ENCODE measurements around the gene YIF1A. TPM values are rescaled to one million over a fixed set of nuclear protein-coding genes. Genes with fewer than 3 reads are reported as not detected.
A peak's percentile ranks its signal among the peaks of the same experiment; 100 is the strongest.

Gene YIF1A
- polyA plus RNA-seq, 3 donors = 50.0 to 81.1 (median 63.8) TPM

DNA sequence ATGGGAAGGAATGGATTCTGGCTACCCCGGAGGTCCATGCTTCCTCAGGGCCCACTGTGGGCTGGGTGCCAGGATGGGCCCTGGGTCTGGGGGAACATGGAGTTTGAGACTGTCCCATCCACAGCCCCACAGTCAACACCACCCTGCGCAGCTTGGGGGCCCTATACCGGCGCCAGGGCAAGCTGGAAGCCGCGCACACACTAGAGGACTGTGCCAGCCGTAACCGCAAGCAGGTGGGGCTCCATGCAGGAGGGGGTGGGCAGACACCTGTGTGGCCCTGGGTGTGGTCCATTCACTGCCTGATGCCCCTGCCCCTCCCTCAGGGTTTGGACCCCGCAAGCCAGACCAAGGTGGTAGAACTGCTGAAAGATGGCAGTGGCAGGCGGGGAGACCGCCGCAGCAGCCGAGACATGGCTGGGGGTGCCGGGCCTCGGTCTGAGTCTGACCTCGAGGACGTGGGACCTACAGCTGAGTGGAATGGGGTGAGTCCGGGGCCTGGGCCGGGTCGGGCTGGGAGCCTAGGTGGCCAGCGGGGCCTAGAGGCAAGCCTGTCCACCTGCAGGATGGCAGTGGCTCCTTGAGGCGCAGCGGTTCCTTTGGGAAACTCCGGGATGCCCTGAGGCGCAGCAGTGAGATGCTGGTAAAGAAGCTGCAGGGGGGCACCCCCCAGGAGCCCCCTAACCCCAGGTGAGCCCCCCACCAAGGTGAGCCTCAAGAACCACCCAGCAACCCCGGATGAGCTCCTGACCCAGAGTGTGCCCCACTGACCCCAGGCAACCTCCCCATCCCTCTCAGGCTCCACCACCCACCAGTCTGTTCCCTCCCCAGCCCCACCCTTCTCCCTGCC, 23.2 kb downstream of the YIF1A start:
- WGBS (ENCODE audit: insufficient coverage) = over 99% methylated on average over 17 of the region's 26 CpGs
- no peak overlapping the region for H3K27ac Mint-ChIP-seq
- H3K27ac ChIP-seq (ENCODE audit: low read depth in 1 of 2, low read length in 2 of 2) = no peak overlapping the region
- peaks cover 0 to 6% (median 4%) of the 10 kb centered on the region in 3 donors for H3K27me3 Mint-ChIP-seq (ENCODE audit: low read depth in 3 of 3)
- H4K20me1 ChIP-seq (ENCODE audit: insufficient read depth, low read length) = peaks cover 21% of the 10 kb centered on the region
- intact Hi-C loops (cut with micrococcal nuclease) = no loop called here
- H3K4me1 ChIP-seq (ENCODE audit: control insufficient read depth in 1 of 2, insufficient read depth in 2 of 2, low read length in 2 of 2) = peaks cover 26 to 34% of the 10 kb centered on the region in 2 donors
- no peaks in the 10 kb centered on the region for H3K9me3 Mint-ChIP-seq
- no peak overlapping the region for H3K4me2 ChIP-seq (replicated peaks; ENCODE audit: extremely low read depth, low read length, poor library complexity, severe bottlenecking)
- TF ChIP-seq, protein P1, sequence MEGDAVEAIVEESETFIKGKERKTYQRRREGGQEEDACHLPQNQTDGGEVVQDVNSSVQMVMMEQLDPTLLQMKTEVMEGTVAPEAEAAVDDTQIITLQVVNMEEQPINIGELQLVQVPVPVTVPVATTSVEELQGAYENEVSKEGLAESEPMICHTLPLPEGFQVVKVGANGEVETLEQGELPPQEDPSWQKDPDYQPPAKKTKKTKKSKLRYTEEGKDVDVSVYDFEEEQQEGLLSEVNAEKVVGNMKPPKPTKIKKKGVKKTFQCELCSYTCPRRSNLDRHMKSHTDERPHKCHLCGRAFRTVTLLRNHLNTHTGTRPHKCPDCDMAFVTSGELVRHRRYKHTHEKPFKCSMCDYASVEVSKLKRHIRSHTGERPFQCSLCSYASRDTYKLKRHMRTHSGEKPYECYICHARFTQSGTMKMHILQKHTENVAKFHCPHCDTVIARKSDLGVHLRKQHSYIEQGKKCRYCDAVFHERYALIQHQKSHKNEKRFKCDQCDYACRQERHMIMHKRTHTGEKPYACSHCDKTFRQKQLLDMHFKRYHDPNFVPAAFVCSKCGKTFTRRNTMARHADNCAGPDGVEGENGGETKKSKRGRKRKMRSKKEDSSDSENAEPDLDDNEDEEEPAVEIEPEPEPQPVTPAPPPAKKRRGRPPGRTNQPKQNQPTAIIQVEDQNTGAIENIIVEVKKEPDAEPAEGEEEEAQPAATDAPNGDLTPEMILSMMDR (IDR thresholded peaks at IDR 0.05) = no peak
- peaks cover 6 to 7% of the 10 kb centered on the region in 2 donors for H3K36me3 Mint-ChIP-seq
- H3K9ac ChIP-seq (ENCODE audit: insufficient read depth, low read length, poor library complexity, severe bottlenecking) = no peak overlapping the region
- H3K4me1 Mint-ChIP-seq = peaks cover 30% of the 10 kb centered on the region
- H3K36me3 ChIP-seq (replicated peaks in 1 of 2; ENCODE audit: control insufficient read depth in 1 of 2, insufficient read depth in 2 of 2, low read length in 2 of 2) = peaks cover 0 to 6% of the 10 kb centered on the region in 2 donors
- H2AFZ ChIP-seq (ENCODE audit: insufficient read depth, low read depth, low read length, poor library complexity, severe bottlenecking) = no peak overlapping the region
- H3K79me2 ChIP-seq (ENCODE audit: insufficient read depth, low read length) = peaks cover 22% of the 10 kb centered on the region
- no peaks in the 10 kb centered on the region for H3K27me3 ChIP-seq (ENCODE audit: control insufficient read depth in 2 of 2, insufficient read depth in 2 of 2, low read length in 2 of 2)
- H3K4me3 ChIP-seq (replicated peaks in 1 of 3; ENCODE audit: low read depth in 2 of 3, low read length in 3 of 3) = no peak overlapping the region
- no peaks in the 10 kb centered on the region for H3K9me3 ChIP-seq (replicated peaks in 1 of 2; ENCODE audit: control insufficient read depth in 1 of 2, insufficient read depth in 1 of 2, low read length in 2 of 2)
- no peak for DNase-seq
- no peak overlapping the region for H3K4me3 Mint-ChIP-seq

DNA sequence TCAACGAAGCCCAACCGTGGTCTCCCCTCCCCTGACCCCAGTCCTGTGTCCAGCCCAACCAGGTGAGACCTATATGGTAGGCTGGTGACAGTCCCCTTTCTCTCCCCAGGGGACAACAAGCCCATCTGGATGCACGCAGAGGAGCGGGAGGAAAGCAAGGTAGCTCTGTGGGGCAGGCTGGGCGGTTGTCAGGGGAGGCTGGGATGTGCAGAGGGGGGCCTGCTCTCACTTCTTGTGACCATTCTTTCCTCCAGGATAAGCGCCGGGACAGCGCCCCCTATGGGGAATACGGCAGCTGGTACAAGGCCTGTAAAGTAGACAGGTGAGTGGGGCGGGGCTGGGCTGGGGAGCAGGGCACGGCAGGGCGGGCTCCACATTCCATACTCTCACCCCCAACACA, 24.0 kb downstream of the YIF1A start:
- WGBS (ENCODE audit: insufficient coverage) = no CpG with 5 or more reads among the region's 12 CpGs
- peaks cover 5 to 6% of the 10 kb centered on the region in 2 donors for H3K36me3 Mint-ChIP-seq
- H3K4me3 Mint-ChIP-seq = no peak overlapping the region

More for the DNA sequence above, 24.0 kb downstream of the YIF1A start:
- no peak for DNase-seq
- Histone ChIP-seq H4K20me1 (ENCODE audit: insufficient read depth, low read length) (peaks cover 13% of the 10 kb centered on the region), H3K27ac (ENCODE audit: low read depth in 1 of 2, low read length in 2 of 2) (no peak overlapping the region), H3K4me1 (ENCODE audit: control insufficient read depth in 1 of 2, insufficient read depth in 2 of 2, low read length in 2 of 2) (peaks cover 24 to 26% of the 10 kb centered on the region in 2 donors), H3K36me3 (replicated peaks in 1 of 2; ENCODE audit: control insufficient read depth in 1 of 2, insufficient read depth in 2 of 2, low read length in 2 of 2) (no peaks in the 10 kb centered on the region), H3K9me3 (replicated peaks in 1 of 2; ENCODE audit: control insufficient read depth in 1 of 2, insufficient read depth in 1 of 2, low read length in 2 of 2) (no peaks in the 10 kb centered on the region), H3K9ac (ENCODE audit: insufficient read depth, low read length, poor library complexity, severe bottlenecking) (no peak overlapping the region), H3K27me3 (ENCODE audit: control insufficient read depth in 2 of 2, insufficient read depth in 2 of 2, low read length in 2 of 2) (no peaks in the 10 kb centered on the region), H3K4me2 (replicated peaks; ENCODE audit: extremely low read depth, low read length, poor library complexity, severe bottlenecking) (no peak overlapping the region), H3K4me3 (replicated peaks in 1 of 3; ENCODE audit: low read depth in 2 of 3, low read length in 3 of 3) (no peak overlapping the region), H3K79me2 (ENCODE audit: insufficient read depth, low read length) (peaks cover 14% of the 10 kb centered on the region), H2AFZ (ENCODE audit: insufficient read depth, low read depth, low read length, poor library complexity, severe bottlenecking) (no peak overlapping the region)
- Mint-ChIP-seq H3K9me3 (no peaks in the 10 kb centered on the region), H3K27me3 (ENCODE audit: low read depth in 3 of 3) (peaks cover 0 to 7% (median 6%) of the 10 kb centered on the region in 3 donors), H3K4me1 (peaks cover 21% of the 10 kb centered on the region), H3K27ac (no peak overlapping the region)
- intact Hi-C loops (cut with micrococcal nuclease) = no loop called here
- TF ChIP-seq, protein P1 (IDR thresholded peaks at IDR 0.05) = peak; percentile 30
